ENCODE measurements around the gene ANO1. TPM values are rescaled to one million over a fixed set of nuclear protein-coding genes. Genes with fewer than 3 reads are reported as not detected.

The ANO1 gene
- total and polyA plus RNA-seq, 2 of the 8 experiments (the other 6 are each of a cell fraction or from before 2014, with no cell fraction given): 4.7 to 5.0 TPM

GRCh38 chr11:70225681-70226177 is 147.6 kb downstream of the ANO1 start:
- DNase-seq (ENCODE audit: low read depth in 1 of 2, low spot score in 2 of 2) (no peak), FAIRE-seq (no peak)
- Histone ChIP-seq H3K4me1 (replicated peaks in 1 of 4; ENCODE audit: control insufficient read depth in 3 of 4, insufficient read depth in 4 of 4, low read length in 3 of 4) (peaks cover 4 to 13% (median 10%) of the 10 kb centered on the region in 4 experiments), H2BK20ac (ENCODE audit: low read length) (peak overlapping the region; percentile 98; the same call in 1 of the 2 replicates), H3K79me2 (ENCODE audit: control insufficient read depth in 1 of 2, insufficient read depth in 2 of 2, low read length in 2 of 2) (no peaks in the 10 kb centered on the region), H3K14ac (ENCODE audit: insufficient read length) (no peak overlapping the region), H3K23ac (ENCODE audit: insufficient read length) (no peak overlapping the region), H3K9me3 (ENCODE audit: insufficient read depth in 2 of 2, low read depth in 1 of 2, low read length in 1 of 2) (no peaks in the 10 kb centered on the region), H3K56ac (replicated peaks; ENCODE audit: insufficient read length, low read depth, low read length) (no peak overlapping the region), H2AFZ (ENCODE audit: low read length) (no peak overlapping the region), H2BK15ac (ENCODE audit: low read length) (no peak overlapping the region), H2BK12ac (ENCODE audit: low read depth, low read length) (no peak overlapping the region), H2AK5ac (ENCODE audit: low read depth, low read length) (no peak overlapping the region; the same call in 1 of the 2 replicates), H2BK120ac (replicated peaks; ENCODE audit: low read depth, low read length) (no peak overlapping the region), H3K79me1 (ENCODE audit: low read depth, low read length) (no peaks in the 10 kb centered on the region), H3K36me3 (ENCODE audit: control insufficient read depth in 2 of 4, insufficient read depth in 4 of 4, low read length in 3 of 4) (no peaks in the 10 kb centered on the region), H3K4me3 (ENCODE audit: extremely low read depth in 1 of 4, insufficient read depth in 2 of 4, low read depth in 3 of 4, low read length in 4 of 4) (no peak overlapping the region), H2BK5ac (ENCODE audit: low read depth, low read length) (no peak overlapping the region), H3K23me2 (ENCODE audit: low read depth, low read length) (no peaks in the 10 kb centered on the region), H4K5ac (ENCODE audit: insufficient read length, low read depth, low read length) (no peak overlapping the region), H4K20me1 (replicated peaks in 1 of 2; ENCODE audit: control insufficient read depth in 1 of 2, insufficient read depth in 2 of 2, low read length in 2 of 2) (no peaks in the 10 kb centered on the region), H4K8ac (ENCODE audit: extremely low read depth, insufficient read depth, low read length) (no peak overlapping the region), H3K18ac (ENCODE audit: extremely low read depth, low read length) (0 out of 2 replicates have a peak overlapping the region, but pooled peaks have one; percentile 3), H3K4ac (replicated peaks; ENCODE audit: insufficient read length, low read depth, low read length) (no peak overlapping the region), H4K91ac (replicated peaks; ENCODE audit: insufficient read length, low read length) (no peak overlapping the region), H3K27me3 (replicated peaks in 1 of 4; ENCODE audit: control insufficient read depth in 3 of 4, extremely low read depth in 1 of 4, insufficient read depth in 3 of 4, low read length in 3 of 4) (no peaks in the 10 kb centered on the region), H3K4me2 (ENCODE audit: insufficient read depth in 1 of 2, low read depth in 2 of 2, low read length in 2 of 2) (no peak overlapping the region; a peak in 1 of 4 replicates), H3K9ac (replicated peaks in 1 of 4; ENCODE audit: extremely low read depth in 1 of 4, low read depth in 3 of 4, low read length in 3 of 4) (no peak overlapping the region), H3K27ac (ENCODE audit: low read depth, low read length) (no peak overlapping the region)
- ChIA-PET POLR2A (ENCODE audit: partially characterized antibody) (interaction anchor here (1.1 to 1.8 kb wide), 5 partner anchors 10 to 44 kb away, joined by 3 to 6 read pairs (median 4); no protein-coding TSS in a partner anchor), CTCF (ENCODE audit: partially characterized antibody) (interaction anchor here (1.1 to 1.6 kb wide), 9 partner anchors 15 to 276 kb away, joined by 3 to 7 read pairs (median 4); no protein-coding TSS in a partner anchor)
- 76% methylated on average over 8 of the region's 8 CpGs; no CpG with 5 or more reads in 1 of the 2 experiments for WGBS, 2 experiments (ENCODE audit: extremely low coverage in 1 of 2, insufficient coverage in 1 of 2, insufficient read length in 1 of 2, insufficient replicate concordance in 2 of 2, low coverage in 1 of 2, low lambda C conversion rate in 2 of 2, missing lambda C conversion rate in 1 of 2)
- TF ChIP-seq SIX5 (IDR thresholded peaks at IDR 0.05; ENCODE audit: low read depth, low read length) (no peak), SP4 (IDR thresholded peaks at IDR 0.05; ENCODE audit: low read length) (no peak), YY1 (IDR thresholded peaks at IDR 0.05; ENCODE audit: low read depth, low read length) (no peak), EP300 (IDR thresholded peaks at IDR 0.05; ENCODE audit: borderline replicate concordance in 1 of 2, low read depth in 2 of 2, low read length in 2 of 2) (no peak), MAX (IDR thresholded peaks at IDR 0.05) (no peak), SAP30 (IDR thresholded peaks at IDR 0.05; ENCODE audit: insufficient read depth, insufficient replicate concordance, low read length) (no peak), SUZ12 (IDR thresholded peaks at IDR 0.05; ENCODE audit: low read length) (no peak), KDM5A (IDR thresholded peaks at IDR 0.05; ENCODE audit: low read length) (no peak), BACH1 (IDR thresholded peaks at IDR 0.05; ENCODE audit: low read length) (no peak), POLR2A (IDR thresholded peaks at IDR 0.05; ENCODE audit: control extremely low read depth in 1 of 2, low read depth in 2 of 2, low read length in 2 of 2) (no peak)
- TF ChIP-seq, protein P1, sequence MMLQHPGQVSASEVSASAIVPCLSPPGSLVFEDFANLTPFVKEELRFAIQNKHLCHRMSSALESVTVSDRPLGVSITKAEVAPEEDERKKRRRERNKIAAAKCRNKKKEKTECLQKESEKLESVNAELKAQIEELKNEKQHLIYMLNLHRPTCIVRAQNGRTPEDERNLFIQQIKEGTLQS (IDR thresholded peaks at IDR 0.05; ENCODE audit: insufficient read depth, low read depth, low read length): no peak
- TF ChIP-seq, protein P2, sequence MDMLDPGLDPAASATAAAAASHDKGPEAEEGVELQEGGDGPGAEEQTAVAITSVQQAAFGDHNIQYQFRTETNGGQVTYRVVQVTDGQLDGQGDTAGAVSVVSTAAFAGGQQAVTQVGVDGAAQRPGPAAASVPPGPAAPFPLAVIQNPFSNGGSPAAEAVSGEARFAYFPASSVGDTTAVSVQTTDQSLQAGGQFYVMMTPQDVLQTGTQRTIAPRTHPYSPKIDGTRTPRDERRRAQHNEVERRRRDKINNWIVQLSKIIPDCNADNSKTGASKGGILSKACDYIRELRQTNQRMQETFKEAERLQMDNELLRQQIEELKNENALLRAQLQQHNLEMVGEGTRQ (IDR thresholded peaks at IDR 0.05; ENCODE audit: low read length): no peak
